WTC11 (cell line): ENCODE measurements around the gene OPCML.
"Not testable (repeated sequence)": the region's sequence is repeated elsewhere in the genome, so short reads cannot be mapped to it uniquely, and the experiment has no call there.

Experiments used
- MLX ChIP-seq: sonication (generic); formaldehyde crosslinking; IDR thresholded peaks from 2 replicates; pipeline ENCODE4 v1.8.1; 2023; ENCODE audit warnings: mild to moderate bottlenecking, missing genetic modification reagents, moderate library complexity
- ZNF281 ChIP-seq: sonication (generic); formaldehyde crosslinking; IDR thresholded peaks from 2 replicates; pipeline ENCODE4 v1.8.0; 2023; ENCODE audit warnings: mild to moderate bottlenecking, missing genetic modification reagents

GRCh38 chr11:132370114-132370513 lies 1162.2 kb downstream of the OPCML start:
- TF ChIP-seq ZNF281, MLX (CRISPR knock-in tag): not testable (repeated sequence)
